ENCODE data around the gene MRPS7.
"Not testable (repeated sequence)": the region's sequence is repeated elsewhere in the genome, so short reads cannot be mapped to it uniquely, and the experiment has no call there.

Gene MRPS7

DNA sequence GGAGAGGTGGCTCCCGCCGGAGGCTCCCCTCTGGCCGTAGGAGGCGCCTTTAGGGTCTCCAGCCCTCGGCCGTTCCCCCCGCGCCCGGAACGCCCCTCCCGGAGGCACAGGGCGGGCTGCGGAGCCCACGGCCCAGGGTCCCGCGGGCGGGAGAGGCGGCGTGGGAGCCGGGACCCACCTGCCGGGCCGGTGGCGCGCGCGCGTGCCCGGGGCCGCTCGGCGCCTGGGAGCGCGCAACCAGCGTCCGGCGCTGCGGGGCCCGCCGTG is 9.2 kb downstream of the MRPS7 start, which contains the start of gene MIF4GD:
Gene MIF4GD, minus strand, starts transcription at position 266 of the 267 bp plus-strand sequence. CDS start 1,036 bp downstream, outside the sequence.
- in situ Hi-C loops (cut with HindIII; ENCODE audit: low sequenced_read_pairs): no loop called here

DNA sequence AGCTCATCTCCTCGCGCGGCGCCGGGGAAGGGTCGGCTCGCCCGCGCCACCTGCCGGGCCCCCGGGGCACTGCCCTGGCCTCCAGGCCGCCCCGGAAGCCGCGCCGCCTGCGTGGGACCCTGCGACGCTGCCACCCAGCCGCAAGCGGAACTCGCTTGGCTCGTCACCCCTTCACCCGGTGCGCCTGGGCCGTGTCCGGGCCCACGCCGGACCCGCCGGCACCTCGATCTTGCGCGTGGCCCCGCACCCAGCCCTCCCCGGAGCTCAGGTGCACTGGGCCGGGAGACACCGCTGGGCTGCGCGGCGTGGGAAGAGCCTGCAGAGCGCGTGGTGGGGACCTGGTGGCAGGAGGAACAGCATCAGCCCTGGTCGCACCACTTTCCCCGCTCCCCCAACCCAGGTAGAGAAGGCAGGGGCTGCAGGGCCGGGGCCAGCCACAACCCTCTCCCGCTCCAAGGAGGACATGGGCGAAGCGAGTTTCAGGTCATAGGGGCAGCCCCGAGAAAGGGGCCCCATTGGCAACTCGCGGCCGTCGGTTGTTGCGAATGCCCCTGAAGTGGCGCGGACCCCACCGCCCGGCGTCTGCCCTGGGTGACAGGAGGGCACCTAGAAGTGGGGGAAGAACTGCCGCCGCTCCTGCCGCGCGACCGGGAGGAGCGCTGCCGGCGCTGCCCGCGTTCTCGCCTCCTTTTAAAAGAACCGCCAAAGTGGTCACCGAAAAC is 9.7 kb downstream of the MRPS7 start:
- in situ Hi-C loops (cut with HindIII; ENCODE audit: low sequenced_read_pairs): no loop called here

DNA sequence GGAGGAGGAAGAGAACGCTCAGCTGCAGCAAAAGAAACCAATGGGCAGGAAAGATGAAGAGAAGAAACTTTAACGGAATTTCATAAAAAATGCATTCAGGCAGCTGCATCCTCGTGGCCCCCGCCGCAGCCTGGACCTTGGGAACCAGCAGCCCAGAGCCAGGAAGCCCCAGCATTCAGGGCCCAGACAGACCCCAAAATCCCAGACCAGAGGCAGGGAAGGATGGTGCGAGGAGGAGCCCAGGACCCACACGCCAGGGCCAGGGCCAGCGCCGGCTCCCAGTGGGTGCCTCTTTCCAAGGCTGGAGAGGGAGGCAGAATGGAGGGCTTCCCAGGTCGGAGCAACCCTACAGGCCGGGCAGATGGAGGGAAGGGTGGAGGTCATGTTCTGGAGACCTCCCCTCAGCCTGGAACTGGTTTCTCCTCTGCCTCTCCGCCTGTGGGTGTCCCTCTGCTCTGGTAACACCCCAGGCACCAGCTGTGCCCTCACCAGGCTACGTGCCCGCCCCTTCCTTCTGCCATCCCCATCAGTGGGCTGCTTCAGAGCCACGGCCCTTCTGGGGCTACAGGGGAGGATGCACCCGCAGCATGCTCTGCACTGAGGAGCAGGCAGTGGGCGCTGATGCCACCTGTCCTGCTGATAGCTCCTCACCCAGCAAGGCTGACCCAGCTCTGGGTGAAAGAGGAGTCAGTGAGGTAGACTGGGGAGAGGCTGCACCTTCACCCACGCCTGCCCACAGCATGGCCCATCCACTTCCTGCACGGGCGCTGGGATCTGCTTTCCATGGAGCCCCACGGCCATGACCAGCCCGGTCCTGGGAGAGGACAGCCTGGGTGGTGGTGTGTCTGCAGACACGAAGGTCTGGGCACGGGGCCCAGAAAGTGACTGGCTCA is 10.5 kb downstream of the MRPS7 start:
- in situ Hi-C loops (cut with HindIII; ENCODE audit: low sequenced_read_pairs): no loop called here

DNA sequence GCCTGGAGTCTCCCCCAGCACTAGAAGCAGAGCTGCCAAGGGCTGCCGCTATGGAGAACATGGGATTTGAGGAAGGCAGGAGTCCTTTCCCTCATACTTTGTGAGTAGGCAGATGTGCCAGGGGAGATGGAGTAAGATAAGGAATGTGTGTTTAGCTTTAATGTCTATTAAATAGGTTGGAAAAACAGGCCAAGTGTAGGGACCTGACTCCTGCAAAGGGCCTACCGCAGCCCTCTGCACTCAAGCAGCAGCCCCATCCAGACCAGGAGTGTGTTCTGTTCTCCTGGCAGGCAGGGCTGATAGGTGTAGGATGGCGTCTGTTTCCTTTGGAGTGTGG is 11.1 kb downstream of the MRPS7 start:
- in situ Hi-C loops (cut with HindIII; ENCODE audit: low sequenced_read_pairs): no loop called here

DNA sequence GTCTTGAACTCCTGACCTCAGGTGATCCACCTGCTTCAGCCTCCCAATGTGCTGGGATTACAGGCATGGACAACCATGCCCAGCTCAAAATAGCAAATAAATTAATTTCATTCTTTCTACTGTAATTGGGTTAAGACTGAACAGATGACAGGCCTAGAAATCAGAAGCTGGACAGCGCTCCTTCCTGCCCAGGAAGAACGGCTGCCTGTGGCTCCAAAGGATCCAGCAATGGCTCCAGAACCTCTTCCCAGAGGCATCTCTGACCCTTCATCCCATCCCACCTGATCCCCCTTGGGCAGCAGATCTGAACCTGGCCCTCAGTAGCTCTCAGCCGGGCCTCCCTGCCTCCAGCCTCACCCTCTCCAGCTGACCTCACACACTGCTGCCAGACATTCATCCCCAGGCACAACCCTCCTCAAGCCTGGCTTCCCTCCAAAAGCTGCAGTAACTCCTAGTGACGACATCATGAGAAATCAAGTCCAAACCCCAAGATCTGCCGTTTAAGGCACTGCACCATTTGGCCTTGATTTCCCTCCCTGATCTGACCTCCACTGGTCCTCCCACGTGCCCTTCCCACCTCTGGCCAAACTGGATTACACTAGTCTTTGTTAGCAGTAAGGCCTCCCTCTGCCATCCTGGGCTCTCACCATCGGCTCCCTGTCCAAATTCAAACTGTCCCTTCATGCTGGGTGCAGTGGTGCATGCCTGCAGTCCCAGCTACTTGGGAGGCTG is 12.5 kb downstream of the MRPS7 start:
- in situ Hi-C loops (cut with HindIII; ENCODE audit: low sequenced_read_pairs): no loop called here

DNA sequence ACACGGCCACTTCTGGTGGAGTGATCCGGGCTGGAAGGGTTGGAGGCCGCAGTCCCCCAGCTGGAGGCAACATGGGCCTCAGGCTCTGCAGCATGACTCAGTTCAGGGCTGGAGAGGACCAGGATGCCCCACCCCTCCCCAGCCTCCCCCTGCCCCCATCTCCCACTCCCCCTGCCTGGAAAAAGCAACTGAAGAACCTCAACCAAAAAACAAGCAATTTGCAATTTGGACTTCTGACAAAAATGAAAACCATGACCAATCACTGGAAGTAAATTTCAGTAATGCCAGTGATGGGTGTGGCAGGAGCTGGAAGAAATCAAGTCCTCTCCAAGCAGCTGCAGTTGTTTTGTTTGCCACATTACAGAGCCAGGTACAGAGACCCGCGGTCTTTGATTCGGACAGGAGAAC is 16.0 kb downstream of the MRPS7 start:
- in situ Hi-C loops (cut with HindIII; ENCODE audit: low sequenced_read_pairs): no loop called here

DNA sequence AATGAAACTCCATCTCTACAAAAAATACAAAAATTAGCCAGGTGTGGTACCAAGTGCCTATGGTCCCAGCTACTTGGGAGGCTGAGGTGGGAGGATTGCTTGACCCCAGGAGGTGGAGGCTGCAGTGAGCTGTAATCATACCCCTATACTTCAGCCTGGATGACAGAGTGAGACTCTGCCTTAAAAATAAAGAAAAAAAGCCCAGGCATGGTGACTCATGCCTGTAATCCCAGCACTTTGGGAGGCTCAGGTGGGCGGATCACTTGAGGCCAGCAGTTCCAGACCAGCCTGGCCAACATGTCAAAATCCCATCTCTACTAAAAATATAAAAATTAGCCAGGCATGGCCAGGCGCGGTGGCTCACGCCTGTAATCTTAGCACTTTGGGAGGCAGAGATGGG is 18.5 kb downstream of the MRPS7 start:
- in situ Hi-C loops (cut with HindIII; ENCODE audit: low sequenced_read_pairs): not testable (repeated sequence)

DNA sequence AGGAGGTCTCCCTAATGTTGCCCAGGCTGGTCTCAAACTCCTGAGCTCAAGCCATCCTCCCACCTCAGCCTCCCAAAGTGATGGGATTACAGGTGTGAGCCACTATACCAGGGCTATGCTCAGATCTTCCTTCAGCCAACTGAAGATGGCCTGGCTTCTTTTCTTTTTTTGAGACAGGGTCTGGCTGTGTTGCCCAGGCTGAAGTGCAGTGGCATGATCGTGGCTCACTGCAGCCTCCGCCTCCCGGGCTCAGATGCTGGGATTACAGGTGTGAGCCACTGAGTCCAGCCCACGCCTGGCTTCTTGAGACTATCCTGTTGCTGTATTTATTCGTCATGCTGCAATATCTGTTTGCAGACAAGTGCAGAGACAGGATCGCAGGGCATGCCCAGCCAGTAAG is 23.4 kb downstream of the MRPS7 start:
- in situ Hi-C loops (cut with HindIII; ENCODE audit: low sequenced_read_pairs): no loop called here

DNA sequence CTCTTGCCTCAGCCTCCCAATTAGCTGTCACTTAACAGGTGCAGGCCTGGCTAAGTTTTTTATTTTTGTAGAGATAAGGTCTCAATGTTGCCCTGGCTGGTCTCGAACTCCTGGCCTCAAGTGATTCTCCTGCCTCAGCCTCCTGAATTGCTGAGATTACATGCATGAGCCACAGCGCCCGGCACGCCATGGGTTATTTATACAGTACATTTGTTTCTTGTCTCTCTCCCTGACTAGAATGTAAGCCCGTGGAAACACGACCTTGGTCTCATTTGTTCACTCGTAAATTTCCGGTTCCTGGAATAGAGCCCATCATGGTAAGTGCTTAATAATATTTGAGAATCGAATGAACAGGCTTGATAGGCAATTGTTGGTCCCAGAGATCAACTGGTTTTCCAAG is 25.5 kb downstream of the MRPS7 start:
- in situ Hi-C loops (cut with HindIII; ENCODE audit: low sequenced_read_pairs): no loop called here

DNA sequence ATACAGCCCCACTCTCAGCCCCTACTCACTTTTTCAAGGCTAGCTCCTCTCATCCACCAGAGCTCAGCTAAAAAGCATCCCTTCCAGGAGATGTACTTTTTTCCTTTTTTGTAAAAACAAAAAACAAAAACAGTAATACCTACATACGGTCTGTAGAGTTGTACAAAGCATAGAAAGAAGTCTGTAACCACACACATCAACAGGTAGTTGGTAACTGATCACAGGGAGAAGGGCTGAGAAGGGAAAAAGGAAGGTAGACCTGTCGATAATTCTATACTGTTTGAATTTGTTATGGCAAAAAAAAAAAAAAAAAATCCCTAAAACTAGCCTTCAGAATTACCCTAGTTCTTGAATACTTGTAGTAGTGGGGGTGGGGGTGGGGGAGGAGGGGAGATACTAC is 26.7 kb downstream of the MRPS7 start:
- in situ Hi-C loops (cut with HindIII; ENCODE audit: low sequenced_read_pairs): no loop called here

DNA sequence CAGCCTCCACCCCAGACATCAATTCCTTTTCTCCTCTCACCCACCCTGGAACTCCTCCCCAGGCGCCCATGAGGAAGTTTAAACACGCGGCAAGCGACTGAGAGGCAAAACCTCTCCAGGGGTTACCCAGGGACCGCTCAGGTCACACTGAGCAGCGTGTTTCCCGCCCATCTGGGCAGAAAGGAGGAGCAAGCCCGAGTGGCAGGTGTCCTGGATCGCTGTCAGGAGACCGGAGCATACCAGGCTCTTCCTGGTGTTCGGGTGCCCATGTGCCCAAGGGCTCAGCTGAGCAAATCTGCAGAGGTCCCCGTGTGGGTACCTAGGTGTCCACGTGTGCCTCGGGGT is 27.1 kb downstream of the MRPS7 start:
- in situ Hi-C loops (cut with HindIII; ENCODE audit: low sequenced_read_pairs): no loop called here

DNA sequence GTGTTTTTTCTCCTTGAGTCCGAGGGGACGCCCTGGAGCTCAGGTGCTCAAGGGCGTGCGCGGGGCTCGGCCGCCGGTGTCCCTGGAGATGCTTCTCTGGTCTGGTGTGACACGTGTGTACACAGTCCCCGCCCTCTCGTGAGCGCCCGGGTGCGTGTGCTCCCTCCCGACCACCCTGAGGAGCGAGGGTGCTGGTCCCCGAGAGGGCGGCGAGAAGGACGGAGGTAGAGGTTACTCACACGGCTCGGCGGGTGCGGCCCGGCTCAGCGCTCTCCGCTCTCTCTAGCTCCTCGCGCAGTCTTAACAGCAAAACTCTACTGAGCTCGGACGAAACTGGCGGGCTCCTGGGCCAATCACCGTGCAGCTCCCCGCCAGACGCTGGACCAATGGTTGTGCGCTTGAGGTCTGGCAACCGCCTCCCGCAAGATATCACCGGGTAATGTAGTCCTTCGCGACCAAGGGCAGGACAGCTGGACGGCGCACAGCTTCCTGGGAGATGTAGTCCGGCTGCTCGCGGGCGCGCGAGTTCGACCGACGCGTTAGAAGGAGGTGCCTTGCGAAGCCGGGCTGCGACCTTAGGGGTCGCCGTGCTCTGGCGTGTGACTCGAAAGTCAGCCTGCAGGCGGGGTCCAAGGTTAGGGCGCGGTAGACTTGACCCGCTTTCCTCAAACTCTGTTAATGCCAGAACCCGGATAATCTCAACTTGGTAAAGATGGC is 27.6 kb downstream of the MRPS7 start, which contains the start of gene SLC25A19:
Gene SLC25A19, minus strand, starts transcription at position 319 of the 717 bp plus-strand sequence. CDS start 2,669 bp downstream, outside the sequence.
- in situ Hi-C loops (cut with HindIII; ENCODE audit: low sequenced_read_pairs): no loop called here

DNA sequence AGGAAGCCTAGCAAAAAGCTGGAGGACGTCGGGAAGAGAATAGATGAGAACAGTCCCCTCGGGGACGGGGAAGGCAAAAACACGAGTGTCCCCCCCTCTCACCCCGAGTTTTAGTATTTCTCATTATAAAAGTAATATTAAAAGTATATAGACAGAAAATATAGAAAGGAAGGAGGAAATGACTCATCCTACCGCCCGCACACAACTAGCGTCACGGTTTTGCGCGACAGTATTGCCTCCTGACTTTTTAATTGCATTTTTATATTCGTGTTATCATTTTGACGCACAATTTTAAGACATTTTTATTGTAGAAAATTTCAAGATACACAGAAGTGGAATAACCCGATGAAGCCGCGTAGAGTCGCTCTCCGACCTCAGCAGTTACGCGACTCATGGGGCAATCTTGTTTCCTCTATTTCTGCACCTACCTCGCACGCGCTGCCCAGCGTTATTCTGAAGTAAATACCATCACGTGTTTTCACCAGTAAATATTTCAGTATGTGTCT is 28.2 kb downstream of the MRPS7 start:
- in situ Hi-C loops (cut with HindIII; ENCODE audit: low sequenced_read_pairs): no loop called here

DNA sequence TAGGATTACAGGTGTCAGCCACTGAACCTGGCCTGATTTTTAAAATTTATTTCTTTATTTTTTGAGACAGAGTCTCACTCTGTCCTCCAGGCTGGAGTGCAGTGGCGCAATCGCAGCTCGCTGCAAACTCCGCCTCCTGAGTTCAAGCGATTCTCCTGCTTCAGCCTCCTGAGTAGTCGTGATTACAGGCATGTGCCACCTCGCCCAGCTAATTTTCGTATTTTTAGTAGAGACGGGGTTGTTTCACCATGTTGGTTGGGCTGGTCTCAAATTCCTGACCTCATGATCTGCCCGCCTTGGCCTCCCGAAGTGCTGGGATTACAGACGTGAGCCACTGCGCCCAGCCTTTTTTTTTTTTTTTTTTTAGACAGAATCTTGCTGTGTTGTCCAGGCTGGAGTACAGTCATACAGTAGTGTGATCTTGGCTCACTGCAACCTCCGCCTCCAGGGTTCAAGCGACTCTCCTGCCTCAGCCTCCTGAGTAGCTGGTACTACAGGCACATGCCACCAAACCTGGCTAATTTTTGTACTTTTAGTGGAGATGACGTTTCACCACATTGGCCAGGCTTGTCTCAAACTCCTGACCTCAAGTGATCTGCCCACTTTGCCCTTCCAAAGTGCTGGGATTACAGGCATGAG is 31.2 kb downstream of the MRPS7 start:
- in situ Hi-C loops (cut with HindIII; ENCODE audit: low sequenced_read_pairs): not testable (repeated sequence)

DNA sequence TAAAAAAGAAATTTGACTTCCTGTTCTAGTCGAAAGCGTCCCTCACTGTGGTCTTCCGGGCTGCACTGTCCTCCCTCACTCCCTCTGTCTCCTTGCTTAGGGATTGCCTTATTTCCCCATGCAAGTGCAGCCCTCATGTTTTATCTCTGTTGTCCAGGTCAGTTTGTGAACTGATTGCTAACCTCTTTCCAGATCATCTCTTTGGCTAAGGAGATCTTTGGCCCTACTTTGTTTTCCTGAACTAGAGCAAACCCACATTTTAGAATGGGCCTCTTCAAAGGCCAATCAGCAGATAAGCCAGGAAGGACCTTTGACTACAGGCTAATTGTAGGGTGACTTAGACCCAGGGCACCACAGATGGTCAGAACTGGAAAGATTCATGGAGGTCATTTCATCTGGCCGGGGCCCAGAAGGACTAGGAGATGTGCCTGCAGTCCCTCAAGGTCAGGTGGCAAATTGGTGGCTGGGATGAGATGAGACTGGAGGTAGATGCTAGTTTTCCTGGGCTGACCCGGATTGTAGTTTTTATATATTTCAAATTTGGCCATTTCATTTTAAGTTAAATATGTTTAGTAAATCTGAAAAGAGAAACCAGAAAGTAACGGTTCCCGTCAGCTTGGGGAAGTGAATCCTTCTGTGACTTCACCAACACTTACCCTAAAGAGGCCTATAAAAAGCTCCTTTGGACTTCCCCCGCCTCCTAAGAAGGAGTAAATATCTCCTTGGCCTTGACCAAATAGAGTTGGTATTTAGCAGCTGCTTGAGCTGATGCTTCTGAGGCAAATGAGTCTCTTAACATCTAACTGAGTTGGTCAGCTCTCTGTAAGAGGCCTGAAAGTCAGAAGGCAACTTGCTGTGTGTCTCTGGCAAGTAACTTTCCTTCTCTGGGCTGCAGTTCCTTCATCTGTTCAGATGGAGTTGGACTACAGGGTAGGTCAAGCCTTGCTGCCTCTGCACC is 33.8 kb downstream of the MRPS7 start:
- in situ Hi-C loops (cut with HindIII; ENCODE audit: low sequenced_read_pairs): no loop called here

DNA sequence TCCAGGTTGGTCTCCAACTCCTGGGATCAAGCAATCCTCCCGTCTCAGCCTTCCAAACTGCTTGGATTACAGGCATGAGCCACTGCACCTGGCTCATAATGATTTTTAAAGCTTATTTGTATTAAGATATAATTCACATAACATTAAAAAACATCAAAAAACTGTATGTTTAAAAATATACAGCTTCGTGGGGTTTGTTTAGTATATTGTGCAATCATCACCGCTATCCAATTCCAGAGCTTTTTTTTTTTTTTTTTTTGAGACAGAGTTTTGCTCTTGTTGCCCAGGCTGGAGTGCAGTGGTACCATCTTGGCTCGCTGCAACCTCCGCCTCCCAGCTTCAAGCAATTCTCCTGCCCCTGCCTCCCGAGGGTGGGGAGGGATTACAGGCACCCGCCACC is 38.6 kb downstream of the MRPS7 start:
- in situ Hi-C loops (cut with HindIII; ENCODE audit: low sequenced_read_pairs): no loop called here

DNA sequence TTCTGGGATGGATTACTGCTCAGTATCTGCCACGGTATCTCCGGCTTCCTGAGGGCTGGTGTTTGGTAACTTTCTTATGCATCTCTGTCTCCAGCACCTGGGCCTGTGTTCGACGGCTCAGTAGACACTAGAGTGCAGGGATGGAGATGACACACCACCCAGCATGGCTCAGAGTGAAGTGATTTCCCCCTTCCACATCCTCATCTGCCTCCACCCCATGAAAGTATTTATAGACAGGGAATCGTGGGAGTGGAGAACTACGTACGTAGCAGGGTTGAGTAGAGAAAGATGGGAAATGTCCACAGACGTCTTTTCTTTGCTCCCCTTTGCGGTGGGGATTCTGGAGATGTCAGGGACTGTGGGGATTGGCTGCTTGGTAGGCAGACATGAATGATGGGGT is 39.4 kb downstream of the MRPS7 start:
- in situ Hi-C loops (cut with HindIII; ENCODE audit: low sequenced_read_pairs): no loop called here

DNA sequence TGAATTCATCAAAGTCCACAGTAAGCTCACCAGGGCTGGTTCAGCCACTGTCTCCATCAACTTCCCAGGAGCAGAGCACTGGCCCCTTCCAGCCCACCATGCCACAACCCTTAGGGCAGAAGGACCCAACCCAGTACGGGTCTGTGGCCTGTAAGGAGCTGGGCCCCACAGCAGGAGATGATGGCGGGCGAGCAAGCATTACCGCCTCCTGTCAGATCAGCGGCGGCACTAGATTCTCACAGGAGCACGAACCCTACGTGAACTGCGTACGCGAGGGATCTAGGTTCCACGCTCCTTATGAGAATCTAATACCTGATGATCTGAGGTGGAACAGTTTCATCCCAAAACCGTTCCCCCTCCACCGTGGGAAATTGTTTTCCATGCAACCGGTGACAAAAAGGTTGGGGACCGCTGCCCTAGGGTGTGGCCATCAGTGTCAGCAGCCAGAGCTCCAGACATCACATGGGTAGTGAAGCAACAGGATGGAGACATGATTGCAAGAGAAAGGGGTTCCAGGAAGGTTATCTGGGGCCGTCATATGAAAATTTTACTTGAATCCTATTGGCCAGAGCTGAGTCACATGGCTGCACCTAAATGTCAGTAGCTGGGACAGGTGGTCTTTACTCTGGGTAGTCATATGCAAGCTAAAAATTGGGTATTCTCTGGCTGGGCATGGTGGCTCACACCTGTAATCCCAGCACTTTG is 40.0 kb downstream of the MRPS7 start:
- in situ Hi-C loops (cut with HindIII; ENCODE audit: low sequenced_read_pairs): no loop called here
